Endothelial cell of umbilical vein (primary cell): ENCODE measurements around the gene ANKRD12. TPM values are rescaled to one million over a fixed set of nuclear protein-coding genes. Genes with fewer than 3 reads are reported as not detected.

ENCODE experiments used
- BruUV-seq: library from RNA; stranded (reverse); fragments of 400-500 nt; replicated peaks from 2 replicates; lab custom pipeline; 2021; lab: Mats Ljungman, UMichigan
- CTCF ChIA-PET: fragments of 300-600, 350-600 bp; sonication (Branson Sonifier 250); formaldehyde crosslinking; loops from one replicate; lab custom pipeline; 2021; ENCODE audit warnings: antibody characterized with exemption, inconsistent platforms; lab: Charles Lee
- POLR2A ChIA-PET: fragments of 300-600, 350-600 bp; sonication (Branson Sonifier 250); formaldehyde crosslinking; loops from one replicate; lab custom pipeline; 2021; ENCODE audit warnings: antibody characterized with exemption, inconsistent platforms; lab: Charles Lee
- DNase-seq: peaks from one replicate; pipeline ENCODE4 v3.0.0-alpha.2; 2011; ENCODE audit warnings: low read depth, low spot score
- FAIRE-seq: peaks from 2 replicates; lab custom pipeline; 2011; peaks lifted over from hg19 to GRCh38; lab: Jason Lieb, UNC
- H2AFZ ChIP-seq: 2 replicates; pipeline ENCODE4 v1.6.0; 2012; ENCODE audit warnings: low read depth, low read length, control low read depth, inconsistent platforms
- H3K27ac ChIP-seq: 2 replicates; pipeline ENCODE4 v1.5.1; 2011; ENCODE audit warnings: low read depth, mild to moderate bottlenecking, control low read depth, low read length, moderate library complexity; ENCODE audit not compliant: insufficient read depth
- H3K27me3 ChIP-seq, 2 experiments: 2 replicates each; pipeline versions ENCODE4 v1.6.0 to v1.6.1; 2011; ENCODE audit warnings: low read length in 2 of 2, mixed read lengths in 1 of 2; ENCODE audit not compliant: control insufficient read depth in 2 of 2, insufficient read depth in 2 of 2
- H3K36me3 ChIP-seq, 2 experiments: 2 replicates in 1 of 2; 3 replicates in 1 of 2; pipeline ENCODE4 v1.5.1; 2011; ENCODE audit warnings: low read length in 2 of 2, mild to moderate bottlenecking in 1 of 2, moderate library complexity in 1 of 2; ENCODE audit not compliant: control insufficient read depth in 2 of 2, insufficient read depth in 2 of 2; ENCODE audit errors: extremely low read depth in 1 of 2
- H3K4me1 ChIP-seq: 3 replicates; pipeline ENCODE4 v1.5.1; 2011; ENCODE audit warnings: mild to moderate bottlenecking, low read length; ENCODE audit not compliant: control insufficient read depth, insufficient read depth; ENCODE audit errors: extremely low read depth
- H3K4me2 ChIP-seq: 2 replicates; pipeline ENCODE4 v1.6.1; 2011; ENCODE audit warnings: low read length, control low read depth, mixed read lengths; ENCODE audit not compliant: insufficient read depth
- H3K4me3 ChIP-seq, 3 experiments: fragments of 200-600 bp in 1 of 3; sonication (generic), shearing (Covaris generic) in 1 of 3; replicated peaks in 1 of 3; 2 replicates each; pipeline ENCODE4 v1.5.1; 2011 to 2016; ENCODE audit warnings: control low read depth in 3 of 3, low read length in 3 of 3, mild to moderate bottlenecking in 2 of 3, inconsistent platforms in 1 of 3, low read depth in 1 of 3, moderate library complexity in 1 of 3; ENCODE audit not compliant: insufficient read depth in 1 of 3
- H3K79me2 ChIP-seq: 2 replicates; pipeline ENCODE4 v1.6.0; 2012; ENCODE audit warnings: low read length, inconsistent platforms; ENCODE audit not compliant: control insufficient read depth, insufficient read depth
- H3K9ac ChIP-seq: replicated peaks from 2 replicates; pipeline ENCODE3; 2011; ENCODE audit warnings: low read length, control low read depth; ENCODE audit not compliant: insufficient read depth; ENCODE audit errors: extremely low read depth
- H3K9me1 ChIP-seq: replicated peaks from 3 replicates; pipeline ENCODE4 v1.6.0; 2011; ENCODE audit warnings: mild to moderate bottlenecking, low read length; ENCODE audit not compliant: control insufficient read depth, insufficient read depth; ENCODE audit errors: extremely low read depth
- H3K9me3 ChIP-seq: replicated peaks from 2 replicates; pipeline ENCODE4 v1.5.1; 2012; ENCODE audit warnings: low read length, inconsistent platforms; ENCODE audit not compliant: control insufficient read depth, insufficient read depth
- H4K20me1 ChIP-seq: replicated peaks from 2 replicates; pipeline ENCODE3; 2011; ENCODE audit warnings: mild to moderate bottlenecking, low read length; ENCODE audit not compliant: control insufficient read depth, insufficient read depth; ENCODE audit errors: extremely low read depth
- EZH2 ChIP-seq: IDR thresholded peaks from 2 replicates; pipeline ENCODE4 v1.6.1; 2012; ENCODE audit warnings: borderline replicate concordance, low read depth, mild to moderate bottlenecking, moderate library complexity, low read length, inconsistent platforms; ENCODE audit not compliant: severe bottlenecking
- POLR2A ChIP-seq: IDR thresholded peaks from 2 replicates; pipeline ENCODE4 v1.6.1; 2012; ENCODE audit warnings: low read depth, mild to moderate bottlenecking, control low read depth, low read length
- POLR2AphosphoS5 ChIP-seq: IDR thresholded peaks from 2 replicates; pipeline ENCODE4 v1.6.1; 2012; ENCODE audit warnings: low read depth, mild to moderate bottlenecking, control low read depth, low read length, moderate library complexity; ENCODE audit not compliant: insufficient read depth
- dilution Hi-C: fragments of 300-500 bp; cut with MboI; formaldehyde crosslinking; loops from one replicate; pipeline ENCODE4 v1.15.0; 2019; ENCODE audit warnings: low sequenced_read_pairs; ENCODE audit not compliant: extremely low pct_ligation_motif_present
- intact Hi-C: fragments of 100-400 bp; cut with micrococcal nuclease; formaldehyde crosslinking; loops from one replicate; pipeline ENCODE4 v1.10.0; 2022
- polyA plus RNA-seq, 4 experiments: library from polyadenylated mRNA; depleted of rRNA in 3 of 4; stranded (reverse) in 3 of 4; unstranded in 1 of 4; fragments of >200 nt; gene quantifications; 2 replicates each; pipeline versions ENCODE4 v1.2.1 to v1.2.3, GENCODE V29; 2011 to 2012; ENCODE audit warnings: missing spikeins in 1 of 4
- total RNA-seq: library from RNA; stranded (reverse); gene quantifications from 2 replicates; pipeline ENCODE4 v1.2.3, GENCODE V29; 2021
- TF ChIP-seq, protein P1 (sequence below): IDR thresholded peaks from 2 replicates; pipeline ENCODE4 v1.6.1; 2011; ENCODE audit not compliant: insufficient read depth, insufficient read length

Gene ANKRD12
- total and polyA plus RNA-seq, 2 donors (not counting 3 experiments of a cell fraction or from before 2014, with no cell fraction given) = 1.5 to 25.4 TPM

- H3K9me3 ChIP-seq = no peaks in the 10 kb centered on the region
- H3K4me1 ChIP-seq = peaks cover 46% of the 10 kb centered on the region
- peaks cover 52% of the 10 kb centered on the region for H3K79me2 ChIP-seq
- TF ChIP-seq EZH2 (no peak), POLR2AphosphoS5 (peak; percentile 58)
- TF ChIP-seq, protein P1, sequence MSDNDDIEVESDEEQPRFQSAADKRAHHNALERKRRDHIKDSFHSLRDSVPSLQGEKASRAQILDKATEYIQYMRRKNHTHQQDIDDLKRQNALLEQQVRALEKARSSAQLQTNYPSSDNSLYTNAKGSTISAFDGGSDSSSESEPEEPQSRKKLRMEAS = peak; percentile 10
- dilution Hi-C loops (no loop called here), intact Hi-C loops (loop anchor here (1.0 to 5.0 kb wide), 6 partner anchors 8 to 373 kb away; partner anchors contain the start of genes ANKRD12, RALBP1 and TWSG1)
- CTCF ChIA-PET = interaction anchor here (1.0 to 3.1 kb wide), 9 partner anchors 11 to 414 kb away, joined by 3 to 23 read pairs (median 5); partner anchors contain the start of gene ANKRD12
- H3K27ac ChIP-seq = peak within 1 kb of the TSS; percentile 95
- H3K4me3 ChIP-seq = peak within 1 kb of the TSS; percentile 69 to 98 (median 92)
- H3K9me1 ChIP-seq = no peaks in the 10 kb centered on the region
- peak; percentile 89 for FAIRE-seq
- POLR2A ChIA-PET = interaction anchor here (0.6 kb wide), 1 partner anchor 232 kb away, joined by 3 read pairs; the partner anchor contains the start of gene TWSG1
- no peaks in the 10 kb centered on the region for H3K27me3 ChIP-seq
- H3K9ac ChIP-seq = peak within 1 kb of the TSS; percentile 98
- H2AFZ ChIP-seq = peak within 1 kb of the TSS; percentile 47
- H3K36me3 ChIP-seq = peaks cover 0 to 2% of the 10 kb centered on the region in 2 experiments
- BruUV-seq = TSS peak; percentile 55
- peak within 1 kb of the TSS; percentile 99 for H3K4me2 ChIP-seq
- H4K20me1 ChIP-seq = peaks cover 6% of the 10 kb centered on the region
- DNase-seq = peak; percentile 95
Observed at GRCh38 chr18:9102508-9103375, 33.8 kb upstream of the ANKRD12 start, which contains the start of gene NDUFV2. Gene NDUFV2, plus strand, starts transcription at chr18:9102699. Its CDS starts 45 bp downstream, at chr18:9102744.

DNA sequence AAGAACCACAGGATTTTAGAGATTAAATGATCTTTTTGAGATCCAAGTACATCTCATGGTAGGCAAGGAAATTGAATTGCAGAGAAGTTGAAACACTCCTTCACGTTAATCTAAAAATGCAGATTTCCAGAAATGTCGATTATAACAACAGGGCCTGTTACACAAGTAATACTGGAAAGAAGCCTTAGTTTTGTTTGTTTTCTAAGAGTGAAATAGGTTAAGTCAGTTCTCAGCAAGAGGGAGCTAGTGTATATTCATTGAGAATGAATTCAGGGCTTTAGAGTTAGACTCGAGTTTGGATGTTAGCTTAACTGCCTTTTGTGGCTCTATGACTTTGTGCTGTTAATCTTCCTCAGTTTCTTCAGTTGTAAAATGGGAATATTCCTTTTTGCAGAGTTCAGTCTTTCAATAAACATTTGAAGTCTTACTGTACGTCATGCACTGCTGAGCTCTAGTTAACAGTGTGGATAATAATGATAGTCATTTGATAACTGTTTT, 33.2 kb upstream of the ANKRD12 start:
- peak overlapping the region; percentile 95 for H3K27ac ChIP-seq
- peak; percentile 77 for FAIRE-seq
- no peaks in the 10 kb centered on the region for H3K27me3 ChIP-seq
- no peak overlapping the region for H2AFZ ChIP-seq
- H3K9me1 ChIP-seq = no peaks in the 10 kb centered on the region
- dilution Hi-C loops = no loop called here
- peaks cover 0 to 2% of the 10 kb centered on the region in 2 experiments for H3K36me3 ChIP-seq
- no peak for TF ChIP-seq POLR2A
- peak overlapping the region; percentile 99 for H3K4me2 ChIP-seq
- peaks cover 6% of the 10 kb centered on the region for H4K20me1 ChIP-seq
- peak overlapping the region; percentile 84 for H3K9ac ChIP-seq
- ChIA-PET CTCF (interaction anchor here (0.8 to 3.1 kb wide), 10 partner anchors 11 to 413 kb away, joined by 3 to 23 read pairs (median 4); partner anchors contain the start of gene ANKRD12), POLR2A (no interaction called here)
- intact Hi-C loops = loop anchor here (1.0 to 5.0 kb wide), 3 partner anchors 31 to 229 kb away; partner anchors contain the start of genes ANKRD12 and TWSG1
- no peaks in the 10 kb centered on the region for H3K9me3 ChIP-seq
- peak; percentile 70 for DNase-seq
- peaks cover 59% of the 10 kb centered on the region for H3K79me2 ChIP-seq
- H3K4me3 ChIP-seq = peak overlapping the region; percentile 69 to 98 (median 92)
- BruUV-seq = no TSS peak
- peaks cover 46% of the 10 kb centered on the region for H3K4me1 ChIP-seq
